WTC11 (cell line): Measurements from ENCODE around the gene RYR3.

Experiments
- ATF3 ChIP-seq: sonication (generic); formaldehyde crosslinking; conservative IDR thresholded peaks from 2 replicates; pipeline ENCODE4 v1.8.1; 2022; ENCODE audit warnings: mild to moderate bottlenecking, missing genetic modification reagents
- CREB1 ChIP-seq: sonication (generic); formaldehyde crosslinking; IDR thresholded peaks from 2 replicates; pipeline ENCODE4 v1.8.0; 2023; ENCODE audit warnings: mild to moderate bottlenecking, missing genetic modification reagents
- CTCF ChIP-seq: fragments of 200-600 bp; IDR thresholded peaks from 2 replicates; pipeline ENCODE4 v1.8.0; 2022; ENCODE audit warnings: antibody characterized with exemption
- E2F1 ChIP-seq: sonication (generic); formaldehyde crosslinking; IDR thresholded peaks from 2 replicates; pipeline ENCODE4 v1.8.0; 2022; ENCODE audit warnings: mild to moderate bottlenecking, missing genetic modification reagents
- JAZF1 ChIP-seq: fragments of 250-450 bp; sonication (Bioruptor Pico); IDR thresholded peaks from 2 replicates; pipeline ENCODE4 v1.9.0; 2021; ENCODE audit warnings: moderate library complexity, mild to moderate bottlenecking, inconsistent platforms
- MYBL2 ChIP-seq: sonication (generic); formaldehyde crosslinking; IDR thresholded peaks from 2 replicates; pipeline ENCODE4 v1.8.1; 2023; ENCODE audit warnings: mild to moderate bottlenecking, moderate library complexity, missing genetic modification reagents
- NFYB ChIP-seq: sonication (generic); formaldehyde crosslinking; conservative IDR thresholded peaks from 2 replicates; pipeline ENCODE4 v1.8.0; 2022; ENCODE audit warnings: low read depth, missing genetic modification reagents
- ZBTB21 ChIP-seq: sonication (generic); formaldehyde crosslinking; IDR thresholded peaks from 2 replicates; pipeline ENCODE4 v1.8.1; 2023; ENCODE audit warnings: mild to moderate bottlenecking, missing genetic modification reagents, borderline replicate concordance

- TF ChIP-seq MYBL2 (CRISPR knock-in tag) (no peak), NFYB (CRISPR knock-in tag) (no peak), CREB1 (CRISPR knock-in tag) (no peak), E2F1 (CRISPR knock-in tag) (no peak), JAZF1 (CRISPR knock-in tag) (no peak), CTCF (peak; percentile 46; the same call in 1 of the 2 replicates), ZBTB21 (CRISPR knock-in tag) (no peak), ATF3 (CRISPR knock-in tag) (no peak)
These were observed 18.0 kb upstream of the RYR3 start for GRCh38 chr15:33292717-33293307.
